Measurements from ENCODE around the gene APOBEC3A. TPM values are rescaled to one million over a fixed set of nuclear protein-coding genes. Genes with fewer than 3 reads are reported as not detected.
"Not testable (repeated sequence)": the region's sequence is repeated elsewhere in the genome, so short reads cannot be mapped to it uniquely, and the experiment has no call there.

The APOBEC3A gene
- total and polyA plus RNA-seq, 11 donors = 0.36 to 7.7 (median 1.0) TPM; not detected in 3

GRCh38 chr22:38973289-38974169 lies 16.1 kb downstream of the APOBEC3A start:
- Histone ChIP-seq H3K9me3 (no peaks in the 10 kb centered on the region), H3K4me1 (peaks cover 0 to 25% (median 0%) of the 10 kb centered on the region in 12 donors), H3K27ac (no peak overlapping the region), H3K4me3 (no peak overlapping the region), H3K36me3 (no peaks in the 10 kb centered on the region), H3K27me3 (peaks cover 0 to 23% (median 0%) of the 10 kb centered on the region in 9 donors)
- intact Hi-C loops (cut with DNase I) = no loop called here
- DNase-seq = no peak
- peak in 3 of 4 donors; percentile 59 to 71 (median 63) for ATAC-seq
- TF ChIP-seq POLR2A (IDR thresholded peaks at IDR 0.05) (no peak), CTCF (IDR thresholded peaks at IDR 0.05) (peak in 11 of 12 donors; percentile 42 to 85 (median 67))
- WGBS, 4 donors = 45 to 53% (median 49%) methylated on average over 15 of the region's 15 CpGs; no CpG with 5 or more reads in 1 of the 4 donors

GRCh38 chr22:38974170-38974825 lies 16.9 kb downstream of the APOBEC3A start:
- ATAC-seq (peak in 1 of 4 donors; percentile 9), DNase-seq (no peak)
- Histone ChIP-seq H3K4me1 (peaks cover 0 to 17% (median 0%) of the 10 kb centered on the region in 12 donors), H3K9me3 (no peaks in the 10 kb centered on the region), H3K27ac (no peak overlapping the region), H3K36me3 (no peaks in the 10 kb centered on the region), H3K27me3 (peaks cover 0 to 20% (median 0%) of the 10 kb centered on the region in 9 donors), H3K4me3 (no peak overlapping the region)
- 80 to 85% (median 84%) methylated on average over 18 of the region's 18 CpGs; no CpG with 5 or more reads in 1 of the 4 donors for WGBS, 4 donors
- TF ChIP-seq POLR2A (IDR thresholded peaks at IDR 0.05) = no peak
- no peak for TF ChIP-seq CTCF (IDR thresholded peaks at IDR 0.05)
- intact Hi-C loops (cut with DNase I) = no loop called here

GRCh38 chr22:38974826-38975175 lies 17.4 kb downstream of the APOBEC3A start:
- DNase-seq (no peak), ATAC-seq (no peak)
- TF ChIP-seq CTCF (IDR thresholded peaks at IDR 0.05) (no peak), POLR2A (IDR thresholded peaks at IDR 0.05) (no peak)
- Histone ChIP-seq H3K27me3 (peaks cover 0 to 20% (median 0%) of the 10 kb centered on the region in 9 donors), H3K36me3 (no peaks in the 10 kb centered on the region), H3K4me1 (peaks cover 0 to 15% (median 0%) of the 10 kb centered on the region in 12 donors), H3K27ac (no peak overlapping the region), H3K9me3 (no peaks in the 10 kb centered on the region), H3K4me3 (no peak overlapping the region)
- intact Hi-C loops (cut with DNase I) = no loop called here
- WGBS, 4 donors = 87 to 91% (median 88%) methylated on average over 7 of the region's 7 CpGs; no CpG with 5 or more reads in 1 of the 4 donors

GRCh38 chr22:38977289-38977688 lies 19.9 kb downstream of the APOBEC3A start:
- Histone ChIP-seq H3K4me1 (peaks cover 0 to 11% (median 6%) of the 10 kb centered on the region in 12 donors), H3K27me3 (peaks cover 0 to 11% (median 0%) of the 10 kb centered on the region in 9 donors)
- 85 to 93% (median 93%) methylated on average over 4 of the region's 4 CpGs; no CpG with 5 or more reads in 1 of the 4 donors for WGBS, 4 donors
- intact Hi-C loops (cut with DNase I); H3K36me3 ChIP-seq; H3K4me3 ChIP-seq; H3K9me3 ChIP-seq; ATAC-seq; H3K27ac ChIP-seq; DNase-seq: not testable (repeated sequence)

GRCh38 chr22:38980587-38980986 lies 23.2 kb downstream of the APOBEC3A start:
- H3K9me3 ChIP-seq, H3K36me3 ChIP-seq, H3K27ac ChIP-seq, DNase-seq, H3K4me3 ChIP-seq, ATAC-seq, H3K27me3 ChIP-seq: not testable (repeated sequence)
- H3K4me1 ChIP-seq = peaks cover 0 to 18% (median 10%) of the 10 kb centered on the region in 12 donors
- intact Hi-C loops (cut with DNase I) = loop anchor here in 2 of 10 donors (5.0 kb wide), 1 partner anchor 108 kb away; the partner anchor contains the start of gene CBX6 (in 2 of the 2)
- whole genome bisulfite sequencing, 4 donors = 79 to 88% (median 79%) methylated on average over 10 of the region's 10 CpGs; no CpG with 5 or more reads in 1 of the 4 donors
